Epithelial cell of proximal tubule (primary cell): ENCODE data around the gene ENHO. TPM values are rescaled to one million over a fixed set of nuclear protein-coding genes. Genes with fewer than 3 reads are reported as not detected.

Experiments used
- DNase-seq: peaks from one replicate; pipeline ENCODE4 v3.0.0-alpha.2; 2011; ENCODE audit warnings: low read depth
- H3K4me3 ChIP-seq: 2 replicates; pipeline ENCODE4 v1.5.1; 2011; ENCODE audit warnings: low read depth, mild to moderate bottlenecking, low read length
- CTCF ChIP-seq: conservative IDR thresholded peaks from 2 replicates; pipeline ENCODE4 v1.5.1; 2012; ENCODE audit warnings: low read depth, mild to moderate bottlenecking, low read length
- total RNA-seq: library from RNA; depleted of rRNA; stranded (reverse); fragments of >200 nt; gene quantifications from 2 replicates; pipeline ENCODE4 v1.2.3, GENCODE V29; 2015

Gene ENHO
- total RNA-seq, 1 donor from 2014 or later: 0.75 TPM

- TF ChIP-seq CTCF: no peak
- no peak for DNase-seq
- no peak overlapping the region for H3K4me3 ChIP-seq
These were observed 15.2 kb downstream of the ENHO start for GRCh38 chr9:34507556-34507955.

- no peak for TF ChIP-seq CTCF
These were observed 16.2 kb downstream of the ENHO start for GRCh38 chr9:34506623-34507022.

GRCh38 chr9:34505370-34506120, 17.2 kb downstream of the ENHO start:
- no peak for TF ChIP-seq CTCF
- no peak for DNase-seq
- no peak overlapping the region for H3K4me3 ChIP-seq

More at GRCh38 chr9:34506623-34507022, 16.2 kb downstream of the ENHO start:
- DNase-seq: no peak
- H3K4me3 ChIP-seq: no peak overlapping the region

GRCh38 chr9:34503406-34503805, 19.4 kb downstream of the ENHO start:
- no peak overlapping the region for H3K4me3 ChIP-seq
- DNase-seq: no peak
- TF ChIP-seq CTCF: no peak

GRCh38 chr9:34502891-34503290, 19.9 kb downstream of the ENHO start:
- H3K4me3 ChIP-seq: no peak overlapping the region
- DNase-seq: no peak
- TF ChIP-seq CTCF: no peak

- DNase-seq: no peak
- H3K4me3 ChIP-seq: no peak overlapping the region
- TF ChIP-seq CTCF: no peak
These were observed 20.3 kb downstream of the ENHO start for GRCh38 chr9:34502471-34502870.

GRCh38 chr9:34501889-34502425, 20.8 kb downstream of the ENHO start:
- DNase-seq: no peak
- TF ChIP-seq CTCF: no peak
- H3K4me3 ChIP-seq: no peak overlapping the region
